Activated CD8-positive, alpha-beta memory T cell treated with anti-CD3 and anti-CD28 coated beads, Interleukin-2, amount 50 U/mL, for 24 hours (primary cell): ENCODE data around the gene AKR1A1.
"Not testable (repeated sequence)": the region's sequence is repeated elsewhere in the genome, so short reads cannot be mapped to it uniquely, and the experiment has no call there.

Experiments
- DNase-seq: peaks from one replicate; pipeline ENCODE4 v3.0.0-alpha.2; 2020; ENCODE audit errors: extremely low read depth

The AKR1A1 gene

GRCh38 chr1:45523516-45523915, 27.1 kb upstream of the AKR1A1 start:
- not testable (repeated sequence) for DNase-seq

- not testable (repeated sequence) for DNase-seq
Observed at GRCh38 chr1:45523975-45524374, 26.7 kb upstream of the AKR1A1 start.

GRCh38 chr1:45526135-45526644, 24.4 kb upstream of the AKR1A1 start:
- DNase-seq = no peak

- DNase-seq = no peak
Observed at GRCh38 chr1:45530632-45531135, 19.9 kb upstream of the AKR1A1 start.

- DNase-seq = no peak
Observed at GRCh38 chr1:45531873-45532272, 18.8 kb upstream of the AKR1A1 start.

- DNase-seq = no peak
Observed at GRCh38 chr1:45535988-45536766, 14.4 kb upstream of the AKR1A1 start.

- no peak for DNase-seq
Observed at GRCh38 chr1:45536886-45537285, 13.7 kb upstream of the AKR1A1 start.

- no peak for DNase-seq
Observed at GRCh38 chr1:45541193-45541592, 9.4 kb upstream of the AKR1A1 start.

GRCh38 chr1:45542591-45542990, 8.0 kb upstream of the AKR1A1 start:
- no peak for DNase-seq

GRCh38 chr1:45543581-45544417, 6.8 kb upstream of the AKR1A1 start:
- peak; percentile 40 for DNase-seq

- DNase-seq = no peak
Observed at GRCh38 chr1:45544530-45544929, 6.1 kb upstream of the AKR1A1 start.

- no peak for DNase-seq
Observed at GRCh38 chr1:45545019-45545493, 5.6 kb upstream of the AKR1A1 start.

GRCh38 chr1:45545553-45546310, 4.9 kb upstream of the AKR1A1 start:
- DNase-seq = no peak

- DNase-seq = no peak
Observed at GRCh38 chr1:45551684-45552083, 1.1 kb downstream of the AKR1A1 start.

GRCh38 chr1:45552331-45552730, 1.7 kb downstream of the AKR1A1 start:
- no peak for DNase-seq

- no peak for DNase-seq
Observed at GRCh38 chr1:45554198-45554597, 3.6 kb downstream of the AKR1A1 start.

GRCh38 chr1:45557422-45557944, 6.9 kb downstream of the AKR1A1 start:
- no peak for DNase-seq

- DNase-seq = no peak
Observed at GRCh38 chr1:45563843-45564242, 13.2 kb downstream of the AKR1A1 start.

GRCh38 chr1:45566722-45567121, 16.1 kb downstream of the AKR1A1 start:
- no peak for DNase-seq

- DNase-seq = no peak
Observed at GRCh38 chr1:45567911-45568310, 17.3 kb downstream of the AKR1A1 start.

GRCh38 chr1:45568421-45568820, 17.8 kb downstream of the AKR1A1 start:
- no peak for DNase-seq
